ENCODE data around the gene GPR18. TPM values are rescaled to one million over a fixed set of nuclear protein-coding genes. Genes with fewer than 3 reads are reported as not detected.

The GPR18 gene
- total and polyA plus RNA-seq, 5 experiments from 2014 or later, result 22.2 to 37.0 (median 31.1) TPM

GRCh38 chr13:99265821-99266426, 7.7 kb upstream of the GPR18 start:
- peak overlapping the region; percentile 84 to 99 (median 91) for H3K27ac Mint-ChIP-seq
- H3K9me3 Mint-ChIP-seq, result no peaks in the 10 kb centered on the region
- peaks cover 33 to 69% (median 63%) of the 10 kb centered on the region in 4 donors for H3K4me1 Mint-ChIP-seq
- peak overlapping the region in 8 of 10 donors; percentile 23 to 75 (median 61) for H3K4me3 Mint-ChIP-seq
- POLR2A ChIA-PET, result interaction anchor here (0.9 to 9.0 kb wide), 8 partner anchors 9 to 117 kb away, joined by 3 to 131 read pairs (median 5); partner anchors contain the start of gene UBAC2
- ATAC-seq, result peak; percentile 66 to 68
- peaks cover 0 to 39% (median 2%) of the 10 kb centered on the region in 3 donors for H3K36me3 Mint-ChIP-seq
- no peaks in the 10 kb centered on the region for H3K27me3 Mint-ChIP-seq
- peak in 5 of 10 donors; percentile 31 to 72 (median 65) for DNase-seq

GRCh38 chr13:99265162-99265800, 7.1 kb upstream of the GPR18 start:
- Mint-ChIP-seq H3K4me1 (peaks cover 32 to 69% (median 63%) of the 10 kb centered on the region in 4 donors), H3K27ac (peak overlapping the region; percentile 84 to 99 (median 91)), H3K4me3 (peak overlapping the region in 8 of 10 donors; percentile 23 to 75 (median 61)), H3K9me3 (no peaks in the 10 kb centered on the region), H3K36me3 (peaks cover 0 to 41% (median 2%) of the 10 kb centered on the region in 3 donors), H3K27me3 (no peaks in the 10 kb centered on the region)
- POLR2A ChIA-PET, result interaction anchor here (0.7 to 9.0 kb wide), 12 partner anchors 9 to 148 kb away, joined by 3 to 131 read pairs (median 6); partner anchors contain the start of gene UBAC2
- DNase-seq (no peak), ATAC-seq (peak in 1 of 2 donors; percentile 12)

DNA sequence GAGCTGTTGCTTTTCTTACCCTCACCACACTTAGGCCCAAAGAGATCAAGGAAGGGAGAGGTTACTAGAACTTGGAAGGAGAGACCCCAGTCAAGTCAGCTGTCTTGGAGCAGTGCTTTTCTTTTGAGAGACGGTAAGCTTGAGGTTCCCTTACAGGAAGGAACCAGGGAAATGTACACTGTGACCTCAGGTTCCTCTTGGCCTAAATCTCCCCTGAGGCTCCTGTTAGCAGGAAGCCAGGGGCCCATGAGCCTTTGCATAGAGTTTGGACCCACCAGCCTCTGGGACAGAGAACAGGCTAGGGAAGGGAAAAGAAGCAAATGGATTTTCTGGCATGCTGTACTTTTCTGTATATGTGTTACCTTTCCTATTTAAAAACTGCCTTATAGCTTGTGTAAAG, 5.9 kb upstream of the GPR18 start:
- H3K27me3 Mint-ChIP-seq, result no peaks in the 10 kb centered on the region
- POLR2A ChIA-PET, result interaction anchor here (1.2 to 9.0 kb wide), 7 partner anchors 9 to 88 kb away, joined by 3 to 131 read pairs (median 6); partner anchors contain the start of gene UBAC2
- DNase-seq (no peak), ATAC-seq (peak; percentile 52 to 56)
- H3K36me3 Mint-ChIP-seq, result peaks cover 0 to 41% (median 2%) of the 10 kb centered on the region in 3 donors
- H3K4me3 Mint-ChIP-seq, result peak overlapping the region in 8 of 10 donors; percentile 11 to 45 (median 30)
- no peaks in the 10 kb centered on the region for H3K9me3 Mint-ChIP-seq
- H3K4me1 Mint-ChIP-seq, result peaks cover 36 to 73% (median 72%) of the 10 kb centered on the region in 4 donors
- H3K27ac Mint-ChIP-seq, result peak overlapping the region; percentile 84 to 99 (median 91)

DNA sequence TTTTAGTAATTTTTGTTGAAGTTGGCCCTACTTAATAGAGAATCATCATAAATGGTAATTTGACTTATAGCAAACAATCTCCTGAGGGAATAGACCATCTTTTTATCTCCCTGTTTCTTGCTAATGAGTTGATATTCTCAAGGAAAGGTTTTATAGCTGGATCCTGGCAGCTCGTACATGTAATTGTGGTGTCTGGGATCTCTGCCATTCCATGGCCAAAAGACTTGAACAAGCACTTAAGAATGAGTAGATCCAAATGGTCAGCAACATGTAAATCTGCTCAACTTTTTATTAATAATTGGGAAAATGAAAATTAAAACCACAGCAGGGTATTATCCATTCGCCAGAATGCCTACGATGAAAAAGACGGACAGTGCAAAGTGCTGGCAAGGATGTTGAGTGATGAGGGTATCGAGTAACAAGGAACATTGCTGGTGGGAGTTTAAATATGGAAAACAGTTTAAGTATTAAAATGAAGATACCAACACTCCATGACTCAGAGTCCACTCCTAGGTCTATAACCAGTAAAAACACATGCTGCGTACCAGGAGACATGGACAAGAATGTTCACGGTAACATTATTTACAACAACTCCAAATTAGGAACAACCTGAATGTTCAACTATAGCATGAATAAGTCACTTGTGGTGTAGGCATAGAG, 5.1 kb upstream of the GPR18 start:
- peak overlapping the region; percentile 22 to 99 (median 90) for H3K27ac Mint-ChIP-seq
- DNase-seq, result no peak
- peak overlapping the region in 5 of 10 donors; percentile 11 to 45 (median 28) for H3K4me3 Mint-ChIP-seq
- no peaks in the 10 kb centered on the region for H3K27me3 Mint-ChIP-seq
- H3K36me3 Mint-ChIP-seq, result peaks cover 1 to 36% (median 2%) of the 10 kb centered on the region in 3 donors
- H3K9me3 Mint-ChIP-seq, result no peaks in the 10 kb centered on the region
- no peak for ATAC-seq
- POLR2A ChIA-PET, result interaction anchor here (0.6 to 9.0 kb wide), 7 partner anchors 44 to 154 kb away, joined by 4 to 131 read pairs (median 6); partner anchors contain the start of gene UBAC2
- H3K4me1 Mint-ChIP-seq, result peaks cover 32 to 77% (median 73%) of the 10 kb centered on the region in 4 donors

- POLR2A ChIA-PET, result interaction anchor here (0.5 to 7.9 kb wide), 5 partner anchors 13 to 82 kb away, joined by 3 to 231 read pairs (median 4); partner anchors contain the start of gene UBAC2
- Mint-ChIP-seq H3K27ac (peak overlapping the region; percentile 83 to 99 (median 93)), H3K4me1 (peaks cover 36 to 90% (median 76%) of the 10 kb centered on the region in 4 donors), H3K27me3 (no peaks in the 10 kb centered on the region), H3K4me3 (peak overlapping the region in 6 of 10 donors; percentile 8 to 96 (median 26)), H3K9me3 (no peaks in the 10 kb centered on the region), H3K36me3 (peaks cover 10 to 32% (median 10%) of the 10 kb centered on the region in 3 donors)
- DNase-seq, result no peak
- ATAC-seq, result no peak
Observed at GRCh38 chr13:99261059-99261458, 2.9 kb upstream of the GPR18 start.

GRCh38 chr13:99260216-99260615, 2.0 kb upstream of the GPR18 start:
- no peak for ATAC-seq

GRCh38 chr13:99258946-99259345, 767 bp upstream of the GPR18 start:
- peak overlapping the region; percentile 90 to 99 (median 98) for H3K27ac Mint-ChIP-seq
- POLR2A ChIA-PET, result interaction anchor here (0.6 to 7.9 kb wide), 16 partner anchors 19 to 188 kb away, joined by 3 to 231 read pairs (median 4); partner anchors contain the start of gene UBAC2
- peaks cover 23 to 41% (median 26%) of the 10 kb centered on the region in 3 donors for H3K36me3 Mint-ChIP-seq

More at GRCh38 chr13:99260216-99260615, 2.0 kb upstream of the GPR18 start:
- no peaks in the 10 kb centered on the region for H3K27me3 Mint-ChIP-seq
- POLR2A ChIA-PET, result interaction anchor here (1.0 to 7.9 kb wide), 6 partner anchors 41 to 196 kb away, joined by 3 to 231 read pairs (median 6); partner anchors contain the start of gene UBAC2
- no peaks in the 10 kb centered on the region for H3K9me3 Mint-ChIP-seq
- H3K27ac Mint-ChIP-seq, result peak overlapping the region; percentile 90 to 99 (median 98)
- DNase-seq, result no peak
- H3K4me3 Mint-ChIP-seq, result peak overlapping the region; percentile 87 to 98 (median 94)
- H3K4me1 Mint-ChIP-seq, result peaks cover 35 to 88% (median 76%) of the 10 kb centered on the region in 4 donors
- H3K36me3 Mint-ChIP-seq, result peaks cover 13 to 31% (median 16%) of the 10 kb centered on the region in 3 donors

GRCh38 chr13:99257291-99257690, 888 bp downstream of the GPR18 start:
- peak overlapping the region; percentile 80 to 96 (median 88) for H3K4me3 Mint-ChIP-seq

More at GRCh38 chr13:99258946-99259345, 767 bp upstream of the GPR18 start:
- peak in 5 of 10 donors; percentile 15 to 64 (median 53) for DNase-seq
- ATAC-seq, result peak; percentile 57 to 59
- Mint-ChIP-seq H3K4me1 (peaks cover 33 to 87% (median 74%) of the 10 kb centered on the region in 4 donors), H3K9me3 (no peaks in the 10 kb centered on the region), H3K4me3 (peak overlapping the region; percentile 87 to 98 (median 94)), H3K27me3 (no peaks in the 10 kb centered on the region)

DNA sequence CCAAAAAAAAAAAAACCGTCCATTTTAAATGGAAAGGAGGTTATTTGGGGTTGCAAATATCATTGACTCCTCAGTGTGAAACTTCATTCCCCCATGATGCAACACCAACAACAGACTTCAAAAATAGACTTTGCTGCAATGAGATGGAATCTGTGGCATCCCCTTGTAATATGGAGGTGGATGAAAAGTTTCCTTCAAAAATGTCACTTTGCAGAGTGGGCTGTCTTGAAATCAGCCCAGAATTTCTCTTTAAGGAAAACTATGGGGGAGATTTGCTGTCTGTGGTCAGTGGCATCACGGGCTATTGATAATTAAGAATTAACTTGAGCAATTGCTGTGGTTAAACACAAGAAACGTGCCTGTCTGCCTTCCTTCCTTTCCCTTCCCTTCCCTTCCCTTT, 1.5 kb downstream of the GPR18 start:
- peak in 2 of 10 donors; percentile 24 to 35 for DNase-seq

More at GRCh38 chr13:99257291-99257690, 888 bp downstream of the GPR18 start:
- H3K36me3 Mint-ChIP-seq, result peaks cover 25 to 47% (median 26%) of the 10 kb centered on the region in 3 donors
- ATAC-seq (no peak), DNase-seq (no peak)
- H3K4me1 Mint-ChIP-seq, result peaks cover 29 to 80% (median 67%) of the 10 kb centered on the region in 4 donors
- H3K9me3 Mint-ChIP-seq, result no peaks in the 10 kb centered on the region
- POLR2A ChIA-PET, result interaction anchor here (0.6 to 7.9 kb wide), 13 partner anchors 10 to 170 kb away, joined by 3 to 231 read pairs (median 4); partner anchors contain the start of gene UBAC2
- no peaks in the 10 kb centered on the region for H3K27me3 Mint-ChIP-seq
- H3K27ac Mint-ChIP-seq, result peak overlapping the region; percentile 65 to 99 (median 84)

DNA sequence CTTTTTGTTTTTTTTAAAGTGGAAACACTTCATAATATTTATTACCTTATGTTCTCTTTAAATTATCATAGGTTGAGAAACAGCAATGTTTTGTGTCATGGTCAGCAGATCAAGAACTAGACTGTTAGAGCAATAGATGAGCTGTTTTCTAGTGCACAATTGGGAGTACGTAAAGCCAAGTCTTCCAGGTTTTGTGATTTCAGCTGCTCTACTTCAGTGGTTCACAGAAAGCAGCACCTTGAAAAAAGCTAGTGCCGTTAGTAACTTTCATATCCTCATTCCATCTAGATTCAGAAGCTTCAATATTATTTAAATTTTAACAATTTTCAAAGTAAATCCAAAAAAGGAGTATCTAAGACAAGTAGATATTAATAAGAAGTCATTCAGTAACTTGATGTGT, 1.9 kb downstream of the GPR18 start:
- Mint-ChIP-seq H3K9me3 (no peaks in the 10 kb centered on the region), H3K4me1 (peaks cover 38 to 80% (median 67%) of the 10 kb centered on the region in 4 donors), H3K27ac (peak overlapping the region; percentile 36 to 99 (median 82)), H3K27me3 (no peaks in the 10 kb centered on the region), H3K4me3 (peak overlapping the region; percentile 80 to 96 (median 86)), H3K36me3 (peaks cover 25 to 42% (median 28%) of the 10 kb centered on the region in 3 donors)
- POLR2A ChIA-PET, result interaction anchor here (1.0 to 7.9 kb wide), 6 partner anchors 20 to 53 kb away, joined by 3 to 231 read pairs (median 16); partner anchors contain the start of gene UBAC2
- ATAC-seq (no peak), DNase-seq (no peak)

More for the DNA sequence above, 1.5 kb downstream of the GPR18 start:
- Mint-ChIP-seq H3K27ac (peak overlapping the region; percentile 36 to 99 (median 84)), H3K27me3 (no peaks in the 10 kb centered on the region), H3K4me1 (peaks cover 34 to 80% (median 67%) of the 10 kb centered on the region in 4 donors), H3K36me3 (peaks cover 25 to 45% (median 29%) of the 10 kb centered on the region in 3 donors), H3K4me3 (peak overlapping the region; percentile 80 to 96 (median 86)), H3K9me3 (no peaks in the 10 kb centered on the region)
- POLR2A ChIA-PET, result interaction anchor here (0.7 to 7.9 kb wide), 6 partner anchors 25 to 169 kb away, joined by 3 to 231 read pairs (median 22); partner anchors contain the start of gene UBAC2
- peak; percentile 13 to 49 for ATAC-seq

GRCh38 chr13:99255271-99255670, 2.9 kb downstream of the GPR18 start:
- no peak for ATAC-seq
- POLR2A ChIA-PET, result interaction anchor here (0.6 to 7.9 kb wide), 9 partner anchors 9 to 52 kb away, joined by 3 to 231 read pairs (median 3); partner anchors contain the start of gene UBAC2
- Mint-ChIP-seq H3K27ac (peak overlapping the region; percentile 36 to 99 (median 86)), H3K27me3 (no peaks in the 10 kb centered on the region), H3K4me3 (peak overlapping the region; percentile 80 to 96 (median 86)), H3K9me3 (no peaks in the 10 kb centered on the region), H3K36me3 (peaks cover 25 to 44% (median 29%) of the 10 kb centered on the region in 3 donors), H3K4me1 (peaks cover 36 to 80% (median 66%) of the 10 kb centered on the region in 4 donors)
- DNase-seq, result no peak

Measured in naive thymus-derived CD8-positive, alpha-beta T cell (primary cell).